IPS-15b (cell line): ENCODE results near the gene CA9.

ENCODE experiments used
- H3K27me3 ChIP-seq: one replicate; pipeline ENCODE4 v1.6.1; 2013; ENCODE audit warnings: low read length; ENCODE audit not compliant: control insufficient read depth, insufficient read depth
- H3K36me3 ChIP-seq: one replicate; pipeline ENCODE4 v1.6.1; 2013; ENCODE audit warnings: low read length; ENCODE audit not compliant: control insufficient read depth, insufficient read depth
- H3K4me1 ChIP-seq: one replicate; pipeline ENCODE4 v1.6.1; 2013; ENCODE audit warnings: mild to moderate bottlenecking, low read length; ENCODE audit not compliant: control insufficient read depth, insufficient read depth
- H3K4me3 ChIP-seq: one replicate; pipeline ENCODE4 v1.5.1; 2013; ENCODE audit warnings: low read depth, low read length
- H3K9ac ChIP-seq: one replicate; pipeline ENCODE4 v1.6.1; 2013; ENCODE audit warnings: low read depth, mild to moderate bottlenecking, low read length
- H3K9me3 ChIP-seq: one replicate; pipeline ENCODE4 v1.6.1; 2013; ENCODE audit warnings: mild to moderate bottlenecking, low read length; ENCODE audit not compliant: control insufficient read depth, insufficient read depth

The CA9 gene

DNA sequence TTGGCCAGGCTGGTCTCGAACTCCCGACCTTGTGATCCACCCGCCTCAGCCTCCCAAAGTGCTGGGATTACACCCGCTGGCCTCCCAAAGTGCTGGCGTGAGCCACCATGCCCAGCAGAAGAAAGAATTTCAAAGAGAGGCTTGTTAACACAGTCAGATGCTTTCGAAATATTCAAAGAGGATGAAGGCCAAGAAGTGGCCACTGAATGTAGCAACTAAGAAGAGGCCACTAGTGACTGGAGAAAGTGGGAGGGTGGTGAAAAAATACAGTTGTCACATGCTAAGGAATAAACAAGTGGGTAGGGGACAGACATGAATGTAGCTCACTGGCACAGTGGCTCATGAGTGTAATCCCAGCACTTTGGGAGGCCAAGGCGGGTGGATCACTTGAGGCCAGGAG is 29.0 kb downstream of the CA9 start:
- Histone ChIP-seq H3K4me3 (no peak overlapping the region), H3K4me1 (no peaks in the 10 kb centered on the region), H3K9me3 (no peaks in the 10 kb centered on the region), H3K36me3 (peaks cover 88% of the 10 kb centered on the region), H3K27me3 (no peaks in the 10 kb centered on the region), H3K9ac (no peak overlapping the region)

DNA sequence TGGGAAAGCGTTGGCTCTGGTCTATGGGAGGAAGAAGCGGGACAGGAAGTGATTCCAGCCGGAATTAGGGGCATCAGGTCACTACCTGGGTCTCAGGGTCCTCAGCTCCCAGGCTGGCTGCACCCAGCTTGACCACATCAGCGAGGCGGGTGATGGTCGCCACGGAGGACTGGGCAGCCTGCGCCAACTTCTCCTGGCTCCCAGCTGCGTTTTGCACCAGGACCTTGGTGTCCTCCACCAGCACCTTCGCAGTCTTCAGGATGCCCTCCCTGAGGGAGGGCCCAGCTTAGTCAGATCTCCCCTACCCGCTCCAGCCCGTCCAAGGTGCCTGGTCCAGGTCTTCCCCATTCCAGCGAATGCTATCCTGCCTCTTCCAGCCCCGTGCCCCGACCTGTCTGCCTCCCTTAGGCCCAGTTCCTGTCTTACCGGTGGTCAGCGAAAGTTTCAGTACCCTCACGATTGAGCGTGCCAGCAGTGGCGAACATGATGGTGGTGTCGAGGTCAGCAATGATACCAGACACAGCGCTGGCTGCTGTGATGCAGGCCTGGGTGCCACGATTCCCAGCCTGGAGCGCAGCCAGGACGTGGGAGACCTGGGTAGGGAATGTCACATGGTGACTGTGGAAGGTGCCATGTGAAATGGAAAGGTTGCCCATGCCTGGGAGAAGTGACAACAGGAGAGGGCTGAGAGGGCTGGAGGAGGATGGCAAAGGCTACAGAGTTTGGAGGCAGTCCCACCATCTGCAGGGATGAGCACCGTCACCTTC is 30.4 kb downstream of the CA9 start:
- H3K27me3 ChIP-seq: no peaks in the 10 kb centered on the region
- H3K9me3 ChIP-seq: no peaks in the 10 kb centered on the region
- H3K36me3 ChIP-seq: peaks cover 81% of the 10 kb centered on the region
- H3K4me3 ChIP-seq: no peak overlapping the region
- no peaks in the 10 kb centered on the region for H3K4me1 ChIP-seq
- H3K9ac ChIP-seq: no peak overlapping the region

DNA sequence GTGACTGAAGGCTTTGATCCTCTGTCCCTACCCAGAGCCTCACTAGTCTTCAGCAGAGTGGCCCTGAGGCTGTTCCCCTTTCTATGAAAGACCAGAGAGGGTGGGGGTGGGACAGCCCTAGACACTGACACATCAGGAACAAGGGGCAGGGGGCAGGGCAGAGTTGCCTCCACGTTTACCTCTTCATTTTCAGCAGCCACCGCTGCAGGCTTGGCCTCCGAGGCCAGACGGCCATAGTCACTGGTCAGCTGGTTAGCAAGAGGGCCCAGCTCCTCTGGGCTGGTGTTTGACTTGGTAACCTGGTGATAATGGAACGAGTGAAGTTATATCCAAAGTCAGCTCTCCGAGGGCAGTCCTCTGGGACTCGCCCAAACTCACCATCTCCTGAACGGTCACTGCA is 31.6 kb downstream of the CA9 start:
- H3K9ac ChIP-seq: no peak overlapping the region
- no peaks in the 10 kb centered on the region for H3K27me3 ChIP-seq
- no peak overlapping the region for H3K4me3 ChIP-seq
- H3K4me1 ChIP-seq: no peaks in the 10 kb centered on the region
- H3K9me3 ChIP-seq: no peaks in the 10 kb centered on the region
- H3K36me3 ChIP-seq: peaks cover 72% of the 10 kb centered on the region

DNA sequence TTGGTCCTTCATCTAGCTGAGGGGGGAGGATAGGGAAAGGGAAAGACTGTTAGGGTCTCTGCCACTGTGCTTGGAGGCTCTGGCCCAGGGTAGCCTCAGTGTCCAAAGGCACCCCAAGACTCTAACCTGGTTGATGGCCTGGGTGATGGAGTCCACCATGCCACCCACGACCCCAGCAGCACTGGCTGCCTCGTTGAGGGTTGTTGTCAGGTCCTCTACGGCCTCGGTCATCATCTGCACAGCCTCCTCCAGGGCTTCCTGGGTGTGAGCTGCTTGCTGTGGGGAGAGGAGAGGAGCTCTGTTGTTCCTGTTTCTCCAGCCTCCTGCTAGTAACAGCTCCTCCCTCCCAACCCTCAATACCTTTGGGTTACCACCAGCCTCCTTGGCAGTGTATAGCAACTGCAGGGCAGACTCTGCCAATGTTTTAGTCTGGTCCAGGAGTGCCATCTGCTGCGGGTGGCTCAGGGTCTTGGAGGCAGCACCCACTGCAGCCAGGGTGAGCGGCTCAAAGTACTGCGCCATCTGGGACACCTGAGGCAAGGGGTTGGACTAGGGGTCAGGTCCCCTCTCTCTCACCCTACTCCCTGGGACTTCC is 32.2 kb downstream of the CA9 start:
- H3K9me3 ChIP-seq: no peaks in the 10 kb centered on the region
- no peak overlapping the region for H3K4me3 ChIP-seq
- H3K9ac ChIP-seq: no peak overlapping the region
- peaks cover 76% of the 10 kb centered on the region for H3K36me3 ChIP-seq
- no peaks in the 10 kb centered on the region for H3K27me3 ChIP-seq
- H3K4me1 ChIP-seq: no peaks in the 10 kb centered on the region

DNA sequence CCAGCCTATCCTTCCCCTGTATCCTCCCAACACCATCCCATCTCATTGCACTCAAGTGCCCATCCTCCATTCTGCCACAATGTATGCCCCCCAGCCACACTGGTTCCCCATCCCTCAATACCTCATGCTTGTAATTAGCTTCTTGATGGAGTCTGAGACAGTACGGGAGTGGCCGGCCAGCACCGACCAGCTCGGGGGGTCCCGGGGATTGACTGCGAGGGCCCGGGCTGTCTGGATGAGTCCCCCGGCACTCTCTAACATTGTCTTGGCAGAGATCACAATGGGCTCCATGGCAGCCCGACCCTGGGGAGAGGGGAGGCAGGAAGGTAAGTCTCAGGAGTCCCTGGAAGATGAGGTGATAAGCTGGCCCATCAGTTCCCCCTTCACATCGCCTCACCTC is 33.2 kb downstream of the CA9 start:
- Histone ChIP-seq H3K9ac (no peak overlapping the region), H3K36me3 (peaks cover 80% of the 10 kb centered on the region), H3K4me1 (no peaks in the 10 kb centered on the region), H3K4me3 (no peak overlapping the region), H3K9me3 (no peaks in the 10 kb centered on the region), H3K27me3 (no peaks in the 10 kb centered on the region)

DNA sequence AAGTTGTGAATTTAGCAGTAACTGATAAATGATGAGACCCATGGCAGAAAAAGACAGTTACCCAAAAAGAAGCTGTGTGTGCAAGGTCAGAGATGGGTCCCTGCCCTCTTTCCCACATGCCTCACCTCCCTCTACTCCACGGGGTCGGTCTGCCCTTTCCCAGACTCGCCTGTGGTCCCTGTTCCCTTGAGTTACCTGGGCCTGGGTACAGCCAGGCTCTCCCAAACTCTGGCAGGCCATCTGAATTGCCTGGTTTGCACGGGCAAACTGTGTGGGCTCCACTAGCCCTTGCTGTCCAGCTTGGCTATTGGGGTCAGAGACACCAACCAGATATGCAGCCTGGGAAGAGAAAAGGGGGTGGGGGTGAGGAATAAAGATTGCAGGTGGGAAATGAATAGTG is 34.4 kb downstream of the CA9 start:
- no peaks in the 10 kb centered on the region for H3K4me1 ChIP-seq
- H3K4me3 ChIP-seq: no peak overlapping the region
- H3K9ac ChIP-seq: no peak overlapping the region
- no peaks in the 10 kb centered on the region for H3K9me3 ChIP-seq
- no peaks in the 10 kb centered on the region for H3K27me3 ChIP-seq
- peaks cover 76% of the 10 kb centered on the region for H3K36me3 ChIP-seq

DNA sequence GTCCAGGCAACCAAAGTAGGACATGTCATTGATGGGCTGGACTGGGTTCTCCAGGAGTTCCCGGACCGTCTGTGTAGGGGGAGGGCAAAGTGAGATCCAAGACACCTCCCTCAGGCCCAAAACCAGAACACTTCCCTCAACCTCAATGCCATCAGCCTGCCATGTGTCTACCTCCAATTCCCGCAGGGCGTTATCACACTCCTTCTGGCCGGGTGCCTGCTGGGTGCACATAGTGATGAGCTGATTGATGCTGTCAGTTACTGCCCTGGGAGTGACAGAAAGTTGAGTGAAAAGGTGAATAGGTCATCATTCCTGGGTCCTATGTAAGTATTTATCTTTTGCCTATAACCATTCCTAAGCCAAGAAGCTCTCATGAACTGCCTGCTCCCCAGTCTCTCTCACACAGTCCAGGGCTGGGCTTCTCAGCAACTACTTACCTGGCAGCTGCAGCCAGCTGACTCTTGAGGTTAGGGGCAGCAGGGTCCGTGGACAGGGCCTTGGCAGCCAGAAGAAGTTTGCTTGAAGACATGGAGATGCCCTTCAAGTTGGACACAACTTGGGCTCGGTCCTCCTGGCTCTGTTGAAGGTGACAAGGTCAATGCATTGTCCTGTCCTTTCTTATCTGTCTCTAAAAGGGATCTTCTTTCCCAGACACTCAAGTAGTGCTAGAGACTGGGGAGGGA is 37.2 kb downstream of the CA9 start:
- Histone ChIP-seq H3K9me3 (no peaks in the 10 kb centered on the region), H3K4me3 (no peak overlapping the region), H3K27me3 (no peaks in the 10 kb centered on the region), H3K9ac (no peak overlapping the region), H3K36me3 (peaks cover 66% of the 10 kb centered on the region), H3K4me1 (no peaks in the 10 kb centered on the region)

DNA sequence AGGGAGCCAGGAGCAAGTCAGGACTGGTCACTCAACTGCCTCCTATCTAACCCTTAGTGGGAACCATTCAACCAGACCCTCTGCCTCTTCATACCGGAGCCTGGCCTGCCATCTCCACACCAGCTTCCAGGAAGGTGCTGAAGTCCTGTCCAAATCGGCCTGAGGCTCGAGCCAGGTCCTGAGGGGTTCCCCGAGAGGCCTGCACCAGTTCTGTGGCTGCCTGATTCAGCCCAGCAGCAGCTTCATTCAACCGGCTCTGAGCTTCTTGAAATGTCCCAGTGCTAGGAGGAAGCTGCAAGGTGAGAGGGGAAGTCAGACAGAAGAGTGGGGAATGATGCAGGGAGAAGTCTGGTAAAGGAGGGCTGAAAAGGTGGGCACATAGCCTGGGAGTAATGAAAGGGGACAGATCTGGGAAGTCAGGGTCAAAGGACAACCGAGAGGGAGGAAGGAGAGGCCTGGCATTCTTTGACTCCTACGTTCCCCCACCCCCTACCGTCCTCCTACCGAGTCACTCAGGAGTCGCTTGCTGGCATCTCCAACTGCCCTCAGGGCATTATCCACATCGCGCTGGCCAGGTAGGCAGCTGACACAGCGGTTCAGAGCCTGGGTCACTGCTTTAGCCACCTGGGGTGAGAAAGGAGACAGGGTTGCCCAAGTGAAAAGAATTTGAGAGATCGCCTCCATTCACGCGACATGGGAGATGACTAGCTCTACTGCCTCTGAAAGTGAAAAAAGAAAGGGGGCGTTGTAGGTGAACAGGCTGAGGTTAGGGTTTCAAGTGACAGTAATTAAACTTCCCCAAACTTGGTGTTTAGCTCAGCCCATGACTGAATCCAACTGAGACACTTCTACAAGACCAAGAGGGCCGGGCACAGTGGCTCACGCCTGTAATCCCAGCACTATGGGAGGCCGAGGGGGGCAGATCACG is 38.0 kb downstream of the CA9 start:
- H3K4me3 ChIP-seq: no peak overlapping the region
- H3K9ac ChIP-seq: no peak overlapping the region
- H3K4me1 ChIP-seq: no peaks in the 10 kb centered on the region
- no peaks in the 10 kb centered on the region for H3K27me3 ChIP-seq
- no peaks in the 10 kb centered on the region for H3K9me3 ChIP-seq
- H3K36me3 ChIP-seq: peaks cover 63% of the 10 kb centered on the region

DNA sequence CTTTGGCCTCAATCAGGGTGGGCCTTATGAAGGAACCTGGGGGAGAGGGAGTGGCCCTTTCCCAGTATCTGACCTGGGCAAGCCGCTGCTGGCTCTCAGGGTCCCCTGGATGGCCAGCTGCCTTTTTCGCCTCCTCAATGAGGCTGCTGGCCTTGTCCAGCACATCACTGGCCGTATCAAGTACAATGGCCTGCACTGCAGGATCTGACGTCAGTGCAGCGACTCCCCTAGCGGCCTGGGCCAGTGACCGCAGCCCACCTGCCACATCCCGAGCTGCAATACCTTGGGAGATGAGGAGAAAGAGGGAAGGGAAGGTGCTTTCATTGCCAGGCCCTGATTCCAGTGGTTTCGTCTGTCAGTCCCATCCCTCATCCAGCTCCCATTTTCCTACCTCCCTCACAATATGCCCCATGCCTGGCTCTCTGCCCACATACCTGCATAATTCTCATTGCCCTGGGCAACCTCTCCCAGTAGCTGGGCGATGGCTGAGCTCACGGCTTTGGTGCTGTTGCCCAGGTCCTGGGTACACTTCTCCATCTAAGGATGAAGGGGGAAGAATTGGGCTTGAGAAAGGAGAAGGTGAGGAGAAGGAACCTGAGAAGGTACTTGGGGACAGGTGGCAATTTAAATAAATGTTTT is 39.2 kb downstream of the CA9 start:
- H3K9me3 ChIP-seq: no peaks in the 10 kb centered on the region
- H3K9ac ChIP-seq: no peak overlapping the region
- no peaks in the 10 kb centered on the region for H3K4me1 ChIP-seq
- H3K4me3 ChIP-seq: no peak overlapping the region
- no peaks in the 10 kb centered on the region for H3K27me3 ChIP-seq
- H3K36me3 ChIP-seq: peaks cover 63% of the 10 kb centered on the region

DNA sequence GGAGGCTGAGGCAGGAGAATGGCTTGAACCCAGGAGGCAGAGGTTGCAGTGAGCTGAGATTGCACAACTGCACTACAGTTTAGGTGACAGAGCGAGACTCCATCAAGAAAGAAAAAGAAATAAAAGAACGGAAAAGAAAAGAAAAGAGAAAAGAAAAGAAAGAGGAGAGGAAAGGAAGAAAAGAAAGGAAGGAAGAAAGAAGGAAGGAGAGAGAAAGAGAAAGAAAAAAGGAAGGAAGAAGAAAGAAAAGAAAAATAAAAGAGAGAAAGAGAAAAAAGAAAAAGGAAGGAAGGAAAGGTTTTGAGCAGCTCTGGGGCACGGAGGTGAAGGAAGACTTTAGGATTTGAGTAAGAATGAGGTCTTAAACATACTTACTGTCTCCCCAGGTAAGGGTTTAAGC is 39.9 kb downstream of the CA9 start:
- H3K4me3 ChIP-seq: no peak overlapping the region
- no peaks in the 10 kb centered on the region for H3K4me1 ChIP-seq
- H3K27me3 ChIP-seq: no peaks in the 10 kb centered on the region
- no peaks in the 10 kb centered on the region for H3K9me3 ChIP-seq
- H3K36me3 ChIP-seq: peaks cover 64% of the 10 kb centered on the region
- H3K9ac ChIP-seq: no peak overlapping the region

DNA sequence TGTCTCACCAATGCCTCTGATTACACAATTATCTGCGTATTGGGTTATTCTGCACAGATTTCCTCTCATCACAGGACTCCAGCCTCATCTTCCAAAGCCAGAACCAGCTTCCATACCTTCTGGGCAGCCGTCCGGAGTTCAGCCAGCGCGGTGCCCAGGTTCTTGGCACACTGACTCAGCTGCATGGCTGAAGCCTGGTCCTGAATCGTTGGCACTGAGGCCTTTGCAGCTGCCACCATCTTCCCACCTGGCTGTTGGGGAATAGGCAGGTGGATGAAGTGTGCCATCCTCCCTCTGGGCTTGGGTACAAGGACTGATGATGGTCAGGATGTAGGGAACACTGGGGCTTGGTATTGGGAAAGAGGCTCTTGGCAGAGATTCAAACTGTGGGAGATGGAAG is 40.4 kb downstream of the CA9 start:
- H3K36me3 ChIP-seq: peaks cover 70% of the 10 kb centered on the region
- no peaks in the 10 kb centered on the region for H3K4me1 ChIP-seq
- no peaks in the 10 kb centered on the region for H3K27me3 ChIP-seq
- no peak overlapping the region for H3K9ac ChIP-seq
- no peak overlapping the region for H3K4me3 ChIP-seq
- no peaks in the 10 kb centered on the region for H3K9me3 ChIP-seq
